HCT116 (cell line): Measurements from ENCODE around the gene B4GALT3. TPM values are rescaled to one million over a fixed set of nuclear protein-coding genes. Genes with fewer than 3 reads are reported as not detected.

Experiments used
- ATAC-seq: fragments of 200-7000 bp; cut with Tn5 transposase; 2 replicates; pipeline ENCODE4 v1.9.1; 2020; ENCODE audit warnings: mild to moderate bottlenecking, moderate library complexity
- BruUV-seq: library from RNA; stranded (reverse); fragments of 400-500 nt; replicated peaks from 2 replicates; lab custom pipeline; 2021; lab: Mats Ljungman, UMichigan
- CTCF ChIA-PET: fragments of 300-600 bp; sonication (Branson Sonifier 250); formaldehyde crosslinking; loops from one replicate; lab custom pipeline; 2021; ENCODE audit warnings: antibody characterized with exemption; lab: Charles Lee
- POLR2A ChIA-PET: fragments of 300-600, 350-600 bp; sonication (Branson Sonifier 250); formaldehyde crosslinking; loops from one replicate; lab custom pipeline; 2021; ENCODE audit warnings: antibody characterized with exemption; lab: Charles Lee
- RAD21 ChIA-PET, 2 experiments: fragments of 300-600 bp; sonication (Branson Sonifier 250); formaldehyde crosslinking; loops; one replicate each; lab custom pipeline; 2023; ENCODE audit warnings: low total read pairs in 2 of 2; ENCODE audit not compliant: uncharacterized antibody in 2 of 2, unreplicated experiment in 2 of 2, low non-redundant PET in 1 of 2; lab: Charles Lee
- DNase-seq: peaks from one replicate; pipeline ENCODE4 v3.0.0-alpha.2; 2010; ENCODE audit warnings: low read depth, low spot score
- H2AFZ ChIP-seq: fragments of 200-600 bp; shearing (Covaris generic), sonication (generic); 2 replicates; pipeline ENCODE4 v1.6.1; 2017; ENCODE audit warnings: low read depth, mixed run types, mixed read lengths, antibody characterized with exemption, low read length; ENCODE audit not compliant: poor library complexity, severe bottlenecking
- H3K27ac ChIP-seq: 2 replicates; pipeline ENCODE4 v1.5.1; 2012; ENCODE audit warnings: low read depth, low read length
- H3K27me3 ChIP-seq: fragments of 200-600 bp; sonication (generic); 2 replicates; pipeline ENCODE4 v1.6.1; 2016; ENCODE audit warnings: mixed run types, low read length, mixed read lengths; ENCODE audit not compliant: insufficient read depth
- H3K36me3 ChIP-seq, 2 experiments: fragments of 200-500 bp in 1 of 2; fragments of 200-600 bp in 1 of 2; sonication (Bioruptor generic) in 1 of 2; sonication (generic) in 1 of 2; 2 replicates each; pipeline versions ENCODE4 v1.5.1 to v1.6.1; 2014 to 2016; ENCODE audit warnings: low read length in 2 of 2, inconsistent platforms in 1 of 2, mixed read lengths in 1 of 2, mixed run types in 1 of 2; ENCODE audit not compliant: insufficient read depth in 2 of 2, control insufficient read depth in 1 of 2
- H3K4me1 ChIP-seq, 2 experiments: fragments of 200-600 bp in 1 of 2; sonication (generic) in 1 of 2; 2 replicates each; pipeline versions ENCODE4 v1.5.1 to v1.6.1; 2012 to 2017; ENCODE audit warnings: low read length in 2 of 2, inconsistent platforms in 1 of 2, mild to moderate bottlenecking in 1 of 2, mixed read lengths in 1 of 2, mixed run types in 1 of 2, moderate library complexity in 1 of 2; ENCODE audit not compliant: insufficient read depth in 2 of 2, control insufficient read depth in 1 of 2
- H3K4me2 ChIP-seq: fragments of 200-600 bp; sonication (generic); 2 replicates; pipeline ENCODE4 v1.6.1; 2017; ENCODE audit warnings: mixed run types, low read length, mixed read lengths
- H3K4me3 ChIP-seq, 2 experiments: fragments of 200-600 bp in 1 of 2; sonication (generic) in 1 of 2; replicated peaks in 1 of 2; 2 replicates each; pipeline ENCODE4 v1.5.1; 2011 to 2016; ENCODE audit warnings: low read length in 2 of 2, control low read depth in 1 of 2, low read depth in 1 of 2, mild to moderate bottlenecking in 1 of 2, mixed read lengths in 1 of 2, mixed run types in 1 of 2
- H3K79me2 ChIP-seq: fragments of 200-600 bp; sonication (generic); 2 replicates; pipeline ENCODE4 v1.6.1; 2017; ENCODE audit warnings: mild to moderate bottlenecking, mixed run types, low read length, moderate library complexity, mixed read lengths; ENCODE audit not compliant: insufficient read depth
- H3K9ac ChIP-seq: fragments of 200-600 bp; sonication (generic); 2 replicates; pipeline ENCODE4 v1.6.1; 2016; ENCODE audit warnings: low read length, mixed read lengths
- H3K9me2 ChIP-seq: fragments of 200-600 bp; sonication (generic), shearing (Covaris generic); 2 replicates; pipeline ENCODE4 v1.6.1; 2017; ENCODE audit warnings: mixed run types, mild to moderate bottlenecking, moderate library complexity; ENCODE audit not compliant: insufficient read depth
- H3K9me3 ChIP-seq, 2 experiments: fragments of 200-500 bp in 1 of 2; fragments of 200-600 bp in 1 of 2; sonication (Bioruptor generic) in 1 of 2; sonication (generic) in 1 of 2; 2 replicates each; pipeline ENCODE4 v1.6.1; 2014 to 2017; ENCODE audit warnings: low read length in 2 of 2, mixed read lengths in 2 of 2, inconsistent platforms in 1 of 2, low read depth in 1 of 2, mild to moderate bottlenecking in 1 of 2, mixed run types in 1 of 2, moderate library complexity in 1 of 2; ENCODE audit not compliant: control insufficient read depth in 1 of 2, insufficient read depth in 1 of 2
- H4K20me1 ChIP-seq: fragments of 200-600 bp; sonication (generic), shearing (Covaris generic); 2 replicates; pipeline ENCODE4 v1.6.1; 2017; ENCODE audit warnings: mixed run types, mild to moderate bottlenecking, moderate library complexity; ENCODE audit not compliant: insufficient read depth
- ATF3 ChIP-seq: IDR thresholded peaks from 2 replicates; pipeline ENCODE4 v1.6.1; 2012
- CBX3 ChIP-seq: IDR thresholded peaks from 2 replicates; pipeline ENCODE4 v1.6.1; 2012; ENCODE audit warnings: low read depth
- CTCF ChIP-seq, 3 experiments: fragments of 200-600 bp in 1 of 3; sonication (generic) in 1 of 3; IDR thresholded peaks in 2 of 3; conservative IDR thresholded peaks in 1 of 3; 2 replicates each; pipeline ENCODE4 v1.5.1; 2012 to 2017; ENCODE audit warnings: low read depth in 2 of 3, low read length in 2 of 3, antibody characterized with exemption in 1 of 3, borderline replicate concordance in 1 of 3, control low read depth in 1 of 3, mild to moderate bottlenecking in 1 of 3, mixed read lengths in 1 of 3, mixed run types in 1 of 3, moderate library complexity in 1 of 3; ENCODE audit not compliant: insufficient read depth in 1 of 3
- EGR1 ChIP-seq: IDR thresholded peaks from 2 replicates; pipeline ENCODE4 v1.6.1; 2012; ENCODE audit warnings: low read depth
- EZH2 ChIP-seq: fragments of 200-600 bp; sonication (generic); IDR thresholded peaks from 2 replicates; pipeline ENCODE4 v1.6.1; 2017; ENCODE audit warnings: antibody characterized with exemption, mixed run types
- JUND ChIP-seq: IDR thresholded peaks from 2 replicates; pipeline ENCODE4 v1.6.1; 2012
- POLR2A ChIP-seq: IDR thresholded peaks from 2 replicates; pipeline ENCODE4 v1.7.0; 2011; ENCODE audit warnings: borderline replicate concordance; ENCODE audit not compliant: insufficient read depth, insufficient read length; ENCODE audit errors: extremely low read depth
- POLR2AphosphoS5 ChIP-seq: IDR thresholded peaks from 2 replicates; pipeline ENCODE4 v1.6.1; 2011; ENCODE audit warnings: mild to moderate bottlenecking, low read depth, low read length, moderate library complexity
- REST ChIP-seq: IDR thresholded peaks from 2 replicates; pipeline ENCODE4 v1.6.1; 2012; ENCODE audit warnings: low read depth
- SIN3A ChIP-seq: IDR thresholded peaks from 2 replicates; pipeline ENCODE4 v1.6.1; 2012; ENCODE audit warnings: low read depth
- SP1 ChIP-seq: IDR thresholded peaks from 2 replicates; pipeline ENCODE4 v1.6.1; 2012; ENCODE audit warnings: low read depth
- SRF ChIP-seq: IDR thresholded peaks from 2 replicates; pipeline ENCODE4 v1.6.1; 2012; ENCODE audit warnings: low read depth
- TCF7L2 ChIP-seq: IDR thresholded peaks from 2 replicates; pipeline ENCODE4 v1.7.0; 2011; ENCODE audit warnings: borderline replicate concordance, inconsistent platforms; ENCODE audit not compliant: insufficient read depth, insufficient read length; ENCODE audit errors: extremely low read depth
- YY1 ChIP-seq: IDR thresholded peaks from 2 replicates; pipeline ENCODE4 v1.6.1; 2011; ENCODE audit warnings: low read length, low read depth, moderate library complexity, mild to moderate bottlenecking; ENCODE audit not compliant: insufficient replicate concordance; ENCODE audit errors: extremely low read depth
- ZBTB33 ChIP-seq: IDR thresholded peaks from 2 replicates; pipeline ENCODE4 v1.6.1; 2011; ENCODE audit warnings: mild to moderate bottlenecking, low read length, moderate library complexity; ENCODE audit not compliant: insufficient replicate concordance; ENCODE audit errors: extremely low read depth
- intact Hi-C: fragments of 100-400 bp; cut with micrococcal nuclease; formaldehyde crosslinking; loops from 2 replicates; pipeline ENCODE4 v1.10.0; 2022
- total RNA-seq: library from RNA; stranded (reverse); gene quantifications from one replicate; pipeline ENCODE4 v1.2.1, GENCODE V29; 2021; ENCODE audit not compliant: unreplicated experiment

The B4GALT3 gene
- total RNA-seq, 1 experiment from 2014 or later, result 53.7 TPM

GRCh38 chr1:161200421-161200991, 23.2 kb upstream of the B4GALT3 start:
- Histone ChIP-seq H3K9me3 (no peaks in the 10 kb centered on the region), H3K4me2 (peak overlapping the region; percentile 89; the same call in 1 of the 2 replicates), H3K27ac (no peak overlapping the region; the same call in 1 of the 2 replicates), H3K36me3 (peaks cover 8 to 16% of the 10 kb centered on the region in 2 experiments; a peak in 2 of 4 replicates), H3K9me2 (no peaks in the 10 kb centered on the region), H3K4me1 (peaks cover 8 to 38% of the 10 kb centered on the region in 2 experiments; a peak in 3 of 4 replicates), H2AFZ (no peak overlapping the region), H4K20me1 (no peaks in the 10 kb centered on the region), H3K79me2 (peaks cover 27% of the 10 kb centered on the region), H3K4me3 (no peak overlapping the region), H3K27me3 (no peaks in the 10 kb centered on the region), H3K9ac (no peak overlapping the region)
- TF ChIP-seq SRF (no peak), YY1 (no peak), POLR2AphosphoS5 (no peak), ATF3 (no peak), TCF7L2 (no peak), CTCF (IDR thresholded peaks at IDR 0.05 in 2 of 3, conservative IDR thresholded peaks at IDR 0.05 in 1 of 3; ENCODE audit: borderline replicate concordance in 1 of 3, insufficient read depth in 1 of 3, low read depth in 2 of 3, low read length in 2 of 3) (no peak), SIN3A (no peak), CBX3 (no peak), POLR2A (no peak), EZH2 (no peak), JUND (no peak), ZBTB33 (no peak), SP1 (no peak), EGR1 (no peak), REST (no peak)
- ChIA-PET RAD21 (no interaction called here), POLR2A (interaction anchor here (3.0 kb wide), 1 partner anchor 35 kb away, joined by 12 read pairs; the partner anchor contains the start of gene PPOX), CTCF (no interaction called here)
- intact Hi-C loops, result no loop called here
- no TSS peak for BruUV-seq
- no peak for DNase-seq
- ATAC-seq, result no peak
